K562 (cell line): ENCODE data around the gene CD4. TPM values are rescaled to one million over a fixed set of nuclear protein-coding genes. Genes with fewer than 3 reads are reported as not detected.

Experiments
- ATAC-seq: fragments of 200-7000 bp; cut with Tn5 transposase; 3 replicates; pipeline ENCODE4 v1.9.1; 2020; ENCODE audit warnings: moderate library complexity
- BruUV-seq: library from RNA; stranded (reverse); fragments of 400-500 nt; replicated peaks from 2 replicates; lab custom pipeline; 2021; lab: Mats Ljungman, UMichigan
- CTCF ChIA-PET: fragments of 300-600 bp; formaldehyde crosslinking; extraction: SDS; loops from one replicate; lab custom pipeline; 2021; ENCODE audit warnings: low intra/inter-chr PET ratio; lab: Yijun Ruan, JAX
- POLR2A ChIA-PET: fragments of 300-600, 350-650 bp; sonication (Branson Sonifier 250); formaldehyde crosslinking; extraction: SDS; loops from one replicate; lab custom pipeline; 2021; ENCODE audit warnings: antibody characterized with exemption, inconsistent platforms; lab: Yijun Ruan, JAX
- DNase-seq, 4 experiments: peaks; one replicate each; pipeline versions ENCODE4 v3.0.0 to v3.0.0-alpha.2; 2011 to 2018; ENCODE audit warnings: low spot score in 3 of 4, mixed read lengths in 3 of 4; ENCODE audit errors: extremely low read depth in 1 of 4
- FAIRE-seq: peaks from 2 replicates; lab custom pipeline; 2011; peaks lifted over from hg19 to GRCh38; lab: Jason Lieb, UNC
- H2AFZ ChIP-seq: 2 replicates; pipeline ENCODE4 v1.6.0; 2011; ENCODE audit warnings: low read depth, low read length, control low read depth, inconsistent platforms
- H3K27ac ChIP-seq: fragments of 200-600 bp; 3 replicates; pipeline ENCODE4 v1.8.0; 2011; ENCODE audit warnings: low read depth, mild to moderate bottlenecking, control low read depth, inconsistent platforms, low read length, moderate library complexity, mixed read lengths; ENCODE audit errors: extremely low read depth
- H3K27me3 ChIP-seq, 2 experiments: fragments of 300-600 bp in 1 of 2; 2 replicates in 1 of 2; 3 replicates in 1 of 2; pipeline versions ENCODE4 v1.6.0 to v1.8.0; 2011; ENCODE audit warnings: inconsistent platforms in 2 of 2, low read length in 2 of 2, mild to moderate bottlenecking in 1 of 2, mixed read lengths in 1 of 2, moderate library complexity in 1 of 2; ENCODE audit not compliant: control insufficient read depth in 2 of 2, insufficient read depth in 2 of 2
- H3K36me3 ChIP-seq: fragments of 300-600 bp; 3 replicates; pipeline ENCODE4 v1.8.0; 2011; ENCODE audit warnings: mild to moderate bottlenecking, low read length, inconsistent platforms; ENCODE audit not compliant: control insufficient read depth, insufficient read depth
- H3K4me1 ChIP-seq, 2 experiments: fragments of 200-600 bp in 1 of 2; replicated peaks in 1 of 2; 2 replicates in 1 of 2; 3 replicates in 1 of 2; pipeline versions ENCODE4 v1.5.1 to v1.8.0; 2011; ENCODE audit warnings: inconsistent platforms in 2 of 2, low read length in 2 of 2, mild to moderate bottlenecking in 1 of 2, mixed read lengths in 1 of 2, moderate library complexity in 1 of 2; ENCODE audit not compliant: control insufficient read depth in 2 of 2, insufficient read depth in 2 of 2
- H3K4me2 ChIP-seq: 2 replicates; pipeline ENCODE4 v1.6.1; 2011; ENCODE audit warnings: low read length, control low read depth, inconsistent platforms, mixed read lengths; ENCODE audit not compliant: insufficient read depth
- H3K4me3 ChIP-seq: fragments of 200-600 bp; sonication (generic), shearing (Covaris generic); 2 replicates; pipeline ENCODE4 v1.5.1; 2016; ENCODE audit warnings: control low read depth, inconsistent platforms
- H3K79me2 ChIP-seq: fragments of 200-600 bp; 3 replicates; pipeline ENCODE4 v1.8.0; 2011; ENCODE audit warnings: low read length, inconsistent platforms; ENCODE audit not compliant: control insufficient read depth, insufficient read depth
- H3K9ac ChIP-seq, 2 experiments: 2 replicates each; pipeline versions ENCODE4 v1.6.0 to v1.6.1; 2011; ENCODE audit warnings: low read depth in 2 of 2, low read length in 2 of 2, control low read depth in 1 of 2, inconsistent platforms in 1 of 2, mild to moderate bottlenecking in 1 of 2, mixed read lengths in 1 of 2; ENCODE audit not compliant: insufficient read depth in 1 of 2
- H3K9me1 ChIP-seq: one replicate; pipeline ENCODE4 v1.6.0; 2011; ENCODE audit warnings: inconsistent platforms, mild to moderate bottlenecking, low read length, moderate library complexity; ENCODE audit not compliant: control insufficient read depth, insufficient read depth
- H3K9me3 ChIP-seq: replicated peaks from 2 replicates; pipeline ENCODE4 v1.5.1; 2011; ENCODE audit warnings: low read depth, low read length, inconsistent platforms; ENCODE audit not compliant: control insufficient read depth, insufficient read depth
- H4K20me1 ChIP-seq: replicated peaks from 2 replicates; pipeline ENCODE4 v1.6.1; 2011; ENCODE audit warnings: low read length, inconsistent platforms, mixed read lengths; ENCODE audit not compliant: control insufficient read depth, insufficient read depth
- CXXC5 ChIP-seq: fragments of 250-450 bp; sonication (Bioruptor Pico); IDR thresholded peaks from 2 replicates; pipeline ENCODE4 v1.8.0; 2022; ENCODE audit warnings: inconsistent platforms, mild to moderate bottlenecking, moderate library complexity
- DEAF1 ChIP-seq: fragments of 450-650 bp; formaldehyde crosslinking; IDR thresholded peaks from 2 replicates; pipeline ENCODE4 v1.4.0; 2020; ENCODE audit warnings: mild to moderate bottlenecking, moderate library complexity
- FOXM1 ChIP-seq, 2 experiments: fragments of 450-650 bp in 1 of 2; sonication (generic) in 1 of 2; formaldehyde crosslinking in 1 of 2; IDR thresholded peaks; 2 replicates each; pipeline versions ENCODE4 v1.6.1 to v1.9.0; 2017 to 2022; ENCODE audit warnings: low read depth in 2 of 2, mild to moderate bottlenecking in 2 of 2, missing genetic modification reagents in 1 of 2, moderate library complexity in 1 of 2
- KDM5B ChIP-seq: fragments of 200-600 bp; sonication (generic); IDR thresholded peaks from 2 replicates; pipeline ENCODE4 v1.6.1; 2012; ENCODE audit warnings: low read depth, mild to moderate bottlenecking, moderate library complexity, low read length, control low read depth, inconsistent platforms; ENCODE audit not compliant: insufficient replicate concordance
- L3MBTL2 ChIP-seq: fragments of 450-650 bp; IDR thresholded peaks from 2 replicates; pipeline ENCODE4 v1.6.1; 2016; ENCODE audit warnings: mild to moderate bottlenecking, moderate library complexity
- PCBP1 ChIP-seq: fragments of 200-400 bp; formaldehyde crosslinking; IDR thresholded peaks from 2 replicates; pipeline ENCODE4 v1.6.1; 2018; ENCODE audit warnings: mild to moderate bottlenecking, low read depth, low read length; ENCODE audit not compliant: poor library complexity, severe bottlenecking
- PHTF2 ChIP-seq: fragments of 250-450 bp; sonication (Bioruptor Pico); IDR thresholded peaks from 2 replicates; pipeline ENCODE4 v1.5.0; 2021; ENCODE audit warnings: mild to moderate bottlenecking
- SREBF2 ChIP-seq: sonication (generic); formaldehyde crosslinking; IDR thresholded peaks from 2 replicates; pipeline ENCODE4 v1.4.0; 2020; ENCODE audit warnings: mild to moderate bottlenecking, missing genetic modification reagents
- TCF7L2 ChIP-seq: fragments of 150-350 bp; IDR thresholded peaks from 2 replicates; pipeline ENCODE4 v1.6.1; 2016; ENCODE audit warnings: low read depth, mild to moderate bottlenecking, low read length, moderate library complexity
- XRCC4 ChIP-seq: IDR thresholded peaks from one replicate; pipeline ENCODE4 v1.6.1; 2011; ENCODE audit not compliant: insufficient read depth, insufficient read length; ENCODE audit errors: extremely low read depth
- WGBS: fragments of 100-300 bp; shearing (Covaris generic); methylation state at CpG from one replicate; pipeline ENCODE4 v1.1.6; 2016; ENCODE audit warnings: low coverage, mixed read lengths; ENCODE audit not compliant: insufficient coverage; ENCODE audit errors: missing lambda C conversion rate; 5-methylcytosine and 5-hydroxymethylcytosine counted together
- in situ Hi-C: fragments of 300-500 bp; cut with MboI; formaldehyde crosslinking; loops from 4 replicates; pipeline ENCODE4 v1.15.0; 2018; ENCODE audit warnings: inconsistent platforms, mixed read lengths
- intact Hi-C: fragments of 100-400 bp; cut with micrococcal nuclease; formaldehyde crosslinking; loops from 2 replicates; pipeline ENCODE4 v1.14.2; 2022
- polyA plus RNA-seq, 8 experiments: library from polyadenylated mRNA; depleted of rRNA in 4 of 8; stranded (reverse) in 5 of 8; unstranded in 3 of 8; fragments of >200 nt; fragmentation: Nextera tagmentation in 2 of 8; fragmentation: Illumina TruSeq in 1 of 8; extraction: Ambion mirVana in 2 of 8; extraction: Trizol in 1 of 8; gene quantifications; 2 replicates each; pipeline versions ENCODE4 v1.2.1 to v1.2.3, GENCODE V29; 2011 to 2014; ENCODE audit warnings: inconsistent platforms in 1 of 8, missing spikeins in 1 of 8
- total RNA-seq, 7 experiments: library from RNA; depleted of rRNA in 6 of 7; stranded (reverse); fragments of >200 nt in 6 of 7; fragmentation: Illumina TruSeq in 2 of 7; extraction: Trizol in 2 of 7; gene quantifications; 2 replicates each; pipeline versions ENCODE4 v1.2.1 to v1.2.3, GENCODE V29; 2011 to 2021; ENCODE audit warnings: low replicate concordance in 1 of 7
- TF ChIP-seq, protein P1 (sequence below): fragments of 450-650 bp; IDR thresholded peaks from 2 replicates; pipeline ENCODE4 v1.6.1; 2014; ENCODE audit warnings: low read depth, mild to moderate bottlenecking, moderate library complexity, borderline replicate concordance
- TF ChIP-seq, protein P2 (sequence below), 3 experiments: IDR thresholded peaks in 2 of 3; conservative IDR thresholded peaks in 1 of 3; 2 replicates each; pipeline ENCODE4 v1.5.1; 2011 to 2012; ENCODE audit warnings: low read length in 3 of 3, mild to moderate bottlenecking in 3 of 3, control low read depth in 2 of 3, improper control_type of control experiment in 1 of 3, inconsistent platforms in 1 of 3, low read depth in 1 of 3, mixed read lengths in 1 of 3, moderate library complexity in 1 of 3; ENCODE audit not compliant: insufficient read depth in 2 of 3

CD4 gene
- total and polyA plus RNA-seq, 9 of the 15 experiments (the other 6 are each of a cell fraction or from before 2014, with no cell fraction given), result 0.06 to 0.27 (median 0.09) TPM; not detected in 5

- no peak for TF ChIP-seq DEAF1 (CRISPR knock-in tag)
- TF ChIP-seq SREBF2, result no peak
- TF ChIP-seq PCBP1, result peak; percentile 30
- TF ChIP-seq PHTF2 (CRISPR knock-in tag), result no peak
Measured at GRCh38 chr12:6828781-6829535, 39.6 kb downstream of the CD4 start (continued).

DNA sequence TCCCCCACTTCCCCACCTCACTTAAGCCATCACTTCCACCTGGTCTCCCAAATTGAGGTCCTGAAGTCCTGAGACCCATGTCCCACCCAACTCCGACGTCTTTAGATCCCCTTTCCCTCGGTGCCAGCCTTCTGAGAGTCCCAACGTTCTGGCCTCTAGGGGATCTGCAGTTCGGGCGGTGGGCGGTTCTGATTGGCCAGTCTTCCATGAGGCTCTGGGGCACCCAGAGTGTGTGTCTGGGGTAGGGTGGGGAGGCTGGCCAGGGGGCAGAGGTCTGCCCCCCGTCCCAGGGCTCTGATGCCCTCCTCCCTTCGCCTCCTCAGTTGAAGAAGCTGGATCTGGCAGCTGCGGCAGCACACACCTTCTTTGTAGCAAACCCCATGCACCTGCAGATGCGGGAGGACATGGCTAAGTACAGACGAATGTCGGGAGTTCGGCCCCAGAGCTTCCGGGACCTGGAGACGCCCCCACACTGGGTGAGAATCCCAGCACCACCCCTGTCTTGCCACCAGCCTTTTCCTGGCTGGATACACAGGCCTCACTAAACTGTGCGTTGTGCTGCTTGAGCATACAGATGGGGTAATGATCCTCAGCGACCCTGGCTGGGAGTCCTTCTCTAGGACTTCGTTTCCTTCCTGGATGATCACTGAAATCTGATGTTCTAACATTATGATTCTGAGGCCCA lies 40.4 kb downstream of the CD4 start:
- no peak for FAIRE-seq
- H2AFZ ChIP-seq, result peak overlapping the region; percentile 91
- ATAC-seq, result peak; percentile 21
- H3K9me1 ChIP-seq, result no peaks in the 10 kb centered on the region
- in situ Hi-C loops, result no loop called here
- peak overlapping the region; percentile 91 for H3K27ac ChIP-seq
- H3K4me2 ChIP-seq, result peak overlapping the region; percentile 87
- H3K79me2 ChIP-seq, result peaks cover 24% of the 10 kb centered on the region
- DNase-seq, result peak in 3 of 4 experiments; percentile 31 to 35 (median 34)
- intact Hi-C loops, result loop anchor here (5.0 to 10.0 kb wide), 3 partner anchors 52 to 275 kb away; partner anchors contain the start of gene IFFO1
- 35% methylated on average over 9 of the region's 19 CpGs for WGBS
- peaks cover 11 to 51% of the 10 kb centered on the region in 2 experiments; a peak in 4 of 5 replicates for H3K4me1 ChIP-seq
- BruUV-seq, result no TSS peak
- CTCF ChIA-PET, result no interaction called here
- H3K9me3 ChIP-seq, result no peaks in the 10 kb centered on the region
- H3K9ac ChIP-seq, result peak overlapping the region; percentile 91 to 97
- POLR2A ChIA-PET, result interaction anchor here (0.7 to 3.2 kb wide), 9 partner anchors 10 to 106 kb away, joined by 3 to 13 read pairs (median 4); partner anchors contain the start of genes COPS7A, MLF2 and PTMS
- H3K36me3 ChIP-seq, result peaks cover 40% of the 10 kb centered on the region; the same call in 1 of the 3 replicates
- H3K4me3 ChIP-seq, result peak overlapping the region; percentile 73
- no peaks in the 10 kb centered on the region; a peak in 1 of 5 replicates for H3K27me3 ChIP-seq
- H4K20me1 ChIP-seq, result no peaks in the 10 kb centered on the region
- TF ChIP-seq, protein P1, sequence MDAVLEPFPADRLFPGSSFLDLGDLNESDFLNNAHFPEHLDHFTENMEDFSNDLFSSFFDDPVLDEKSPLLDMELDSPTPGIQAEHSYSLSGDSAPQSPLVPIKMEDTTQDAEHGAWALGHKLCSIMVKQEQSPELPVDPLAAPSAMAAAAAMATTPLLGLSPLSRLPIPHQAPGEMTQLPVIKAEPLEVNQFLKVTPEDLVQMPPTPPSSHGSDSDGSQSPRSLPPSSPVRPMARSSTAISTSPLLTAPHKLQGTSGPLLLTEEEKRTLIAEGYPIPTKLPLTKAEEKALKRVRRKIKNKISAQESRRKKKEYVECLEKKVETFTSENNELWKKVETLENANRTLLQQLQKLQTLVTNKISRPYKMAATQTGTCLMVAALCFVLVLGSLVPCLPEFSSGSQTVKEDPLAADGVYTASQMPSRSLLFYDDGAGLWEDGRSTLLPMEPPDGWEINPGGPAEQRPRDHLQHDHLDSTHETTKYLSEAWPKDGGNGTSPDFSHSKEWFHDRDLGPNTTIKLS, result peak; percentile 74; the same call in 1 of the 2 replicates
- TF ChIP-seq KDM5B (peak; percentile 17), L3MBTL2 (0 out of 2 replicates have a peak, but pooled peaks have one; percentile 7), TCF7L2 (no peak), XRCC4 (no peak), FOXM1 (IDR thresholded peaks at IDR 0.05; ENCODE audit: low read depth) (peak; percentile 40; the same call in 1 of the 2 replicates), FOXM1 (CRISPR knock-in tag; IDR thresholded peaks at IDR 0.05; ENCODE audit: low read depth) (no peak), CXXC5 (CRISPR knock-in tag) (no peak)
- TF ChIP-seq, protein P2, sequence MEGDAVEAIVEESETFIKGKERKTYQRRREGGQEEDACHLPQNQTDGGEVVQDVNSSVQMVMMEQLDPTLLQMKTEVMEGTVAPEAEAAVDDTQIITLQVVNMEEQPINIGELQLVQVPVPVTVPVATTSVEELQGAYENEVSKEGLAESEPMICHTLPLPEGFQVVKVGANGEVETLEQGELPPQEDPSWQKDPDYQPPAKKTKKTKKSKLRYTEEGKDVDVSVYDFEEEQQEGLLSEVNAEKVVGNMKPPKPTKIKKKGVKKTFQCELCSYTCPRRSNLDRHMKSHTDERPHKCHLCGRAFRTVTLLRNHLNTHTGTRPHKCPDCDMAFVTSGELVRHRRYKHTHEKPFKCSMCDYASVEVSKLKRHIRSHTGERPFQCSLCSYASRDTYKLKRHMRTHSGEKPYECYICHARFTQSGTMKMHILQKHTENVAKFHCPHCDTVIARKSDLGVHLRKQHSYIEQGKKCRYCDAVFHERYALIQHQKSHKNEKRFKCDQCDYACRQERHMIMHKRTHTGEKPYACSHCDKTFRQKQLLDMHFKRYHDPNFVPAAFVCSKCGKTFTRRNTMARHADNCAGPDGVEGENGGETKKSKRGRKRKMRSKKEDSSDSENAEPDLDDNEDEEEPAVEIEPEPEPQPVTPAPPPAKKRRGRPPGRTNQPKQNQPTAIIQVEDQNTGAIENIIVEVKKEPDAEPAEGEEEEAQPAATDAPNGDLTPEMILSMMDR (IDR thresholded peaks at IDR 0.05 in 2 of 3, conservative IDR thresholded peaks at IDR 0.05 in 1 of 3; ENCODE audit: insufficient read depth in 2 of 3, low read depth in 1 of 3, low read length in 3 of 3), result 0 out of 6 replicates have a peak, but pooled peaks of 1 of the 3 experiments have one; percentile 20
